ENCODE results near the gene ZNF560.
A peak's percentile ranks its signal among the peaks of the same experiment; 100 is the strongest.
"Not testable (repeated sequence)": the region's sequence is repeated elsewhere in the genome, so short reads cannot be mapped to it uniquely, and the experiment has no call there.

ZNF560 gene

GRCh38 chr19:9498183-9498902, at the start of gene ZNF560:
ZNF560 (minus strand) TSS chr19:9498616; CDS start chr19:9475313, 23,303 bp downstream.
- DNase-seq (ENCODE audit: low read depth in 2 of 3, low spot score in 1 of 3): peak in 1 of 3 donors; percentile 3

- DNase-seq (ENCODE audit: low read depth in 2 of 3, low spot score in 1 of 3): no peak
Observed at GRCh38 chr19:9547870-9548269, 49.5 kb upstream of the ZNF560 start.

- not testable (repeated sequence) for DNase-seq (ENCODE audit: low read depth in 2 of 3, low spot score in 1 of 3)
Observed at GRCh38 chr19:9541281-9541680, 42.9 kb upstream of the ZNF560 start.

- not testable (repeated sequence) for DNase-seq (ENCODE audit: low read depth in 2 of 3, low spot score in 1 of 3)
Observed at GRCh38 chr19:9539921-9540320, 41.5 kb upstream of the ZNF560 start.

- not testable (repeated sequence) for DNase-seq (ENCODE audit: low read depth in 2 of 3, low spot score in 1 of 3)
Observed at GRCh38 chr19:9539201-9539600, 40.8 kb upstream of the ZNF560 start.

GRCh38 chr19:9538183-9539058, 40.0 kb upstream of the ZNF560 start, which contains the start of gene ZNF426:
ZNF426 (minus strand) TSS chr19:9538645; CDS start chr19:9536232, 2,413 bp downstream.
- DNase-seq (ENCODE audit: low read depth in 2 of 3, low spot score in 1 of 3): peak; percentile 80 to 87 (median 83)

GRCh38 chr19:9535934-9536333, 37.5 kb upstream of the ZNF560 start:
- DNase-seq (ENCODE audit: low read depth in 2 of 3, low spot score in 1 of 3): no peak

- DNase-seq (ENCODE audit: low read depth in 2 of 3, low spot score in 1 of 3): no peak
Observed at GRCh38 chr19:9531933-9532332, 33.5 kb upstream of the ZNF560 start.

GRCh38 chr19:9528757-9529336, 30.4 kb upstream of the ZNF560 start:
- DNase-seq (ENCODE audit: low read depth in 2 of 3, low spot score in 1 of 3): no peak

GRCh38 chr19:9523885-9524474, 25.6 kb upstream of the ZNF560 start:
- no peak for DNase-seq (ENCODE audit: low read depth in 2 of 3, low spot score in 1 of 3)

- DNase-seq (ENCODE audit: low read depth in 2 of 3, low spot score in 1 of 3): no peak
Observed at GRCh38 chr19:9507285-9507684, 8.9 kb upstream of the ZNF560 start.

GRCh38 chr19:9500796-9501195, 2.4 kb upstream of the ZNF560 start:
- DNase-seq (ENCODE audit: low read depth in 2 of 3, low spot score in 1 of 3): no peak

- no peak for DNase-seq (ENCODE audit: low read depth in 2 of 3, low spot score in 1 of 3)
Observed at GRCh38 chr19:9494096-9494495, 4.3 kb downstream of the ZNF560 start.

- DNase-seq (ENCODE audit: low read depth in 2 of 3, low spot score in 1 of 3): no peak
Observed at GRCh38 chr19:9487016-9487415, 11.4 kb downstream of the ZNF560 start.

GRCh38 chr19:9485140-9485539, 13.3 kb downstream of the ZNF560 start:
- DNase-seq (ENCODE audit: low read depth in 2 of 3, low spot score in 1 of 3): no peak

- no peak for DNase-seq (ENCODE audit: low read depth in 2 of 3, low spot score in 1 of 3)
Observed at GRCh38 chr19:9474975-9475374, 23.4 kb downstream of the ZNF560 start.

- DNase-seq (ENCODE audit: low read depth in 2 of 3, low spot score in 1 of 3): no peak
Observed at GRCh38 chr19:9467161-9467560, 31.3 kb downstream of the ZNF560 start.

GRCh38 chr19:9461938-9462337, 36.5 kb downstream of the ZNF560 start:
- no peak for DNase-seq (ENCODE audit: low read depth in 2 of 3, low spot score in 1 of 3)

- no peak for DNase-seq (ENCODE audit: low read depth in 2 of 3, low spot score in 1 of 3)
Observed at GRCh38 chr19:9456018-9456689, 42.3 kb downstream of the ZNF560 start.

- DNase-seq (ENCODE audit: low read depth in 2 of 3, low spot score in 1 of 3): no peak
Observed at GRCh38 chr19:9453953-9454352, 44.5 kb downstream of the ZNF560 start.

GRCh38 chr19:9445037-9445436, 53.4 kb downstream of the ZNF560 start:
- DNase-seq (ENCODE audit: low read depth in 2 of 3, low spot score in 1 of 3): no peak
